ENCODE results near the gene PLSCR3. TPM values are rescaled to one million over a fixed set of nuclear protein-coding genes. Genes with fewer than 3 reads are reported as not detected.

PLSCR3 gene
- 37.4 to 45.9 TPM (median 43.5 TPM) in 5 replicates for total RNA-seq (2022; extraction: Qiagen RNA extraction)

GRCh38 chr17:7394452-7395191, at the start of gene PLSCR3:
TSS of gene PLSCR3 (minus strand) at chr17:7394525. CDS start at chr17:7394110, 415 bp downstream.

DNA sequence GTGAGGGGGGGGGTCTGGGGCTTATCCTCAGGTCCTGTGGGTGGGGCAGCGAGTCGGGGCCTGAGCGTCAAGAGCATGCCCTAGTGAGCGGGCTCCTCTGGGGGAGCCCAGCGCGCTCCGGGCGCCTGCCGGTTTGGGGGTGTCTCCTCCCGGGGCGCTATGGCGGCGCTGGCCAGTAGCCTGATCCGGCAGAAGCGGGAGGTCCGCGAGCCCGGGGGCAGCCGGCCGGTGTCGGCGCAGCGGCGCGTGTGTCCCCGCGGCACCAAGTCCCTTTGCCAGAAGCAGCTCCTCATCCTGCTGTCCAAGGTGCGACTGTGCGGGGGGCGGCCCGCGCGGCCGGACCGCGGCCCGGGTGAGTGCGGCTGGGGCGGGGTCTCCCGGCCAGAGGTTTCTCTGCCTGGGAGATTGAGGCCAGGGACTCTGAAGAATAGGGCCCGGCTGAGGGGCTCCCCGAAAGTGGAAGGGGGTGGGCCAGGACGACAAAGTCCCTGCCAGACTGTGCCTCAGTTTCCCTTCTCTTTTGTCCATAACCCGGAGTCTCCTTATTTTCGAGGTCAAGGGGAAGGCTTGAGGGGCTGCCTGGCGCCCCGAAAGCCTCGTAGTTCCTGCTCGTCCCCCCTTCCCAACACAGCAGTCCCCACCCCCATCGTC, 45.3 kb upstream of the PLSCR3 start, which contains the start of gene FGF11:
Gene FGF11 (plus strand): TSS at position 51 of the 651 bp plus-strand sequence. CDS start 109 bp downstream, at position 160.

GRCh38 chr17:7428557-7428956, 34.2 kb upstream of the PLSCR3 start, which contains the start of gene SPEM3:
TSS of gene SPEM3 (plus strand) at chr17:7428857. CDS start at chr17:7428903, 46 bp downstream.

GRCh38 chr17:7425316-7425715, 31.0 kb upstream of the PLSCR3 start, which contains the start of gene SPEM2:
TSS of gene SPEM2 (plus strand) at chr17:7425616. CDS start at chr17:7425689, 73 bp downstream.

DNA sequence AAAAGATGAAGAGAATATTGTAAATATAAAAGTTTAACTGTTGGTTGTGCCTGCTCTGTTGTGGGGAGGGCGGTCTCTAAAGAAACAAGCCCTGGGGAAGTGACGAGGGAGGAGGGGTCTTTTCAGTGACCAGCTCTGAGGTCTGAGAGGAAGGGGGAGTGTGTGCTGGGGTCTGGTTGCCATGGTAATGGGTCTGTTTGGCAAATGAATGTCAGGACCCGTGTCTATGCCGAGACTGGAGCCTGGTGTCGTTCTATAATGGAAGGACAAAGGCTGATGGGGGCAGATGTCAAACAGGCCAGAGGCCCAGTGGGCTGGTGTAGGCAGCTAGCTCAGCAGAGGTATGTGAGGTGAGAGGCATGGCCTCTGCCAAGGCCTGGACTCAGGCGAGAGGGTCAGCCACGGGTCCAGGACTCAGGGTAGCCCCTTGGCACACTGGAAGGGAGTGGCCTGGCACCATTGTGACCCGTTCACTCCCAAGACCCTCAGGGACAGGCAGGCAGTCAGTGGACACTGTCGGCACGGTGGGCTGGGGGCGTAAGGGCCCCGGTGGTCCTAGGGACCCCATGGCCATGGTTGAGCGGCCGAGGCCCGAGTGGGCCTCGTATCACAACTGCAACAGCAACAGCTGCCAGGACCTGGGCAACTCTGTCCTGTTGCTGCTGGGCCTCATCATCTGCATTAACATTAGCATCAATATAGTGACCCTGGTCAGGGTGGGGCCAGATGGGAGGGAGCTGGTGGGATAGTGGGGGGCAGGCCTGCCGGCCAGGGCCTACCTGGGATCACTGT, 25.7 kb upstream of the PLSCR3 start, which contains the start of gene SPEM1:
Gene SPEM1 (plus strand): TSS at position 506 of the 792 bp plus-strand sequence. CDS start 61 bp downstream, at position 567.

DNA sequence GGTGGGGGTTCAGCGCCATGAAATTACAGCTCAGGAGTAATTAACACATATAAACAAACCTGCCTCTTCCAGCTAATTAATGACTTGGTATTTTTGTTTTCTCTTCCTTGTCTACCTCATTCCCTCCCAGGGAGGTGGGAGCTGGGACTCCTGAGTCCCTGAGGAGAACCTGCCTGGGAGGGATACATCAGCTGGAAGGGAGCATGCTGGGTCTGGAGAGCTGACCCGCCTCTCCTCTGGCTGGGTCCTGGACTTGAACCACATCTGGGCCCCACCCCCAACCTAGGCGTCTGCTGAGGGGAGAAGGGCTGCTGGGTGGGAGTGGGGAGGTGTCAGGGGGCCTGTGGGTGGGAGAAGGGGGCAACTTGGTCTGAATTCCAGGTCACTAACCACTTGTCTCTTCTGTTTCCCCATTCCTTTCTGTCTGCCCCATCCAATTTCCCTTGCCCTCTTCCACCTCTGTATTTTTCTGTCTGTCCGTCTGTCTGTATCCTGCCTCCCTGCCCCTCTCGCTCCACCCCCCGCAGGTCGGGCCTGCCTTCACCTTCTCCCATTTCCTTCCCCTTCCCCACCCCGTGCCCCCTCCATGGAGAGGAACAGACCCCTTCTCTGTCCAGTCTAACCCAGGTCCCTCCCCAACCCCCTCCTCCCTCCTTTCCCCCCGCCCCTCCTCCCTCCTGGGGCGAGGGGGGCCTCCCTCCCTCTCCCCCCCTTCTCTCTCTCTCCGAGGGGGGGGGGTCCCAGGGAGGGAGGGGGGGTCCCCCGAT, 13.3 kb upstream of the PLSCR3 start, which contains the start of gene NLGN2:
Gene NLGN2 (plus strand): TSS at position 361 of the 767 bp plus-strand sequence. CDS start 411 bp downstream, outside the sequence.

DNA sequence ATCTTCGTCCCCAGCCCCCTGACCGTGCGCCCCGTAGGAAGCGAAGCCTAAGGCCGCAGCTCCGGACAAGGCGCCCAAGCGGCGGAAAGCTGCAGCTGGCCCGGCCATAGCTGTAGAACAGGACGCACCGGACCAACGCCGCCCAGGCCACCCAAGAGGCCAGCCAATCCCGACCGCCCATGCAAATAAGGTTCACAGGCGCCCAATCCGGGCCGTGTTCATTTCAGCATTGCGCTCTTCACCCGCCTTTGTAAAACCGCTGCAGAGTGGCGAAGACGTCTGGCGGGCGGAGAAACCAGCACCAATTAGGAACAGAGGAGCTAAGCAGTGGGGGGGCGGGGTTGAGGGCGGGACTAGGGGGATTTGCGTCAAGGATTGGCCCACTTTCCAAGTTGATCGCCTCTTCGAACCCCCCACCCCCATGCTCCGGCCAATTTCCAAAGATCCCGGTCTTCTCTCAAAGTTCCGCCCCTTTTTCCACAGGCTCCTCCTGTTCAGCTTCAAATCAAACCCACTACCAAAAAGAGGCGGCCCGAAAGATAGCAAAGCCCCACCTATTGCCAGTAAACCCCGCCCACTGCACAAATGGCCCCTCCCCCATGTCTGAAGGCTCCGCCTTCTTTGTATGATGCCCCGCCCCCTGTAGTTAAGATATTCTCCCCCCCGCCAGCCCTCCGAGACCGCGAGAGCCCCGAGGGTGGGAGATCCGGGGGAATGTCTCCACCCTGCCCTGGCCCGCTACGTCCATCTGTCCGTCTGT, 9.8 kb upstream of the PLSCR3 start, which contains the start of gene TMEM256:
Gene TMEM256 (minus strand): TSS at position 121 of the 760 bp plus-strand sequence. CDS start 13 bp downstream, at position 108.

GRCh38 chr17:7380855-7381683, 13.3 kb downstream of the PLSCR3 start, which contains the start of gene TNK1:
TSS of gene TNK1 (plus strand) at chr17:7381089. CDS start at chr17:7382927, 1,838 bp downstream.

DNA sequence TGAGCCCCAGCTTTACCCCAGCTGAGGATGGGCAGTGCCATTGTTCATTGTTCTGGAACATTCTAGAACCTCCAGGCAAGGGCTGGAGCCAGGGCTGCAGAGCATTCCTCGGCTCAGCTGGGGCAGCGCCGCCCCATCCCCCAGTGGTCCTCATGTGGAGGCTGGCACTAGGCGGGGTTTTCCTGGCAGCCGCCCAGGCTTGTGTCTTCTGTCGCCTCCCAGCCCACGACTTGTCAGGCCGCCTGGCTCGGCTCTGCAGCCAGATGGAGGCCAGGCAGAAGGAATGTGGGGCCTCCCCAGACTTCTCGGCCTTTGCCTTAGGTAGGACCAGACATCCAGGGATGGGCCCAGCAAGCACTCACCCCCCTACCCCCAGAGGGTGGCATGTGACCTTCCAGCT, 39.3 kb downstream of the PLSCR3 start, which contains the start of gene TMEM95:
Gene TMEM95 (plus strand): TSS at position 104 of the 400 bp plus-strand sequence. CDS start 49 bp downstream, at position 153.

GRCh38 chr17:7351665-7352502, 42.4 kb downstream of the PLSCR3 start, which contains the start of gene KCTD11:
TSS of gene KCTD11 (plus strand) at chr17:7352162.

Other genes starting within 250 kb of the PLSCR3 start
- gene ASGR1, start 215.2 kb downstream of the PLSCR3 start, total RNA-seq (2022; extraction: Qiagen RNA extraction), result 0.59 to 1.4 TPM (median 1.2 TPM) in 5 replicates
- gene DLG4, start 174.7 kb downstream of the PLSCR3 start, total RNA-seq (2022; extraction: Qiagen RNA extraction), result 6.8 to 9.8 TPM (median 8.2 TPM) in 5 replicates
- 308 to 483 TPM (median 455 TPM) in 5 replicates for gene ACADVL, start 174.6 kb downstream of the PLSCR3 start, total RNA-seq (2022; extraction: Qiagen RNA extraction)
- gene DVL2, start 160.0 kb downstream of the PLSCR3 start, total RNA-seq (2022; extraction: Qiagen RNA extraction), result 30.7 to 43.1 TPM (median 40.7 TPM) in 5 replicates
- 82.4 to 100 TPM (median 91.5 TPM) in 5 replicates for gene PHF23, start 155.1 kb downstream of the PLSCR3 start, total RNA-seq (2022; extraction: Qiagen RNA extraction)
- gene GABARAP, start 152.1 kb downstream of the PLSCR3 start, total RNA-seq (2022; extraction: Qiagen RNA extraction), result 645 to 806 TPM (median 682 TPM) in 5 replicates
- 221 to 239 TPM (median 226 TPM) in 5 replicates for gene CTDNEP1, start 142.8 kb downstream of the PLSCR3 start, total RNA-seq (2022; extraction: Qiagen RNA extraction)
- 121 to 141 TPM (median 127 TPM) in 5 replicates for gene ELP5, start 142.3 kb downstream of the PLSCR3 start, total RNA-seq (2022; extraction: Qiagen RNA extraction)
- gene CLDN7, start 132.0 kb downstream of the PLSCR3 start, total RNA-seq (2022; extraction: Qiagen RNA extraction), result 0.84 to 1.2 TPM (median 0.97 TPM) in 5 replicates
- 0.15 to 0.27 TPM (median 0.26 TPM) in 5 replicates for gene SLC2A4, start 112.8 kb downstream of the PLSCR3 start, total RNA-seq (2022; extraction: Qiagen RNA extraction)
- 0.53 to 0.69 TPM (median 0.59 TPM) in 5 replicates for gene YBX2, start 99.9 kb downstream of the PLSCR3 start, total RNA-seq (2022; extraction: Qiagen RNA extraction)
- 1,648 to 1,788 TPM (median 1,697 TPM) in 5 replicates for gene EIF5A, start 86.9 kb downstream of the PLSCR3 start, total RNA-seq (2022; extraction: Qiagen RNA extraction)
- gene GPS2, start 79.2 kb downstream of the PLSCR3 start, total RNA-seq (2022; extraction: Qiagen RNA extraction), result 88.2 to 105 TPM (median 103 TPM) in 5 replicates
- gene NEURL4, start 65.2 kb downstream of the PLSCR3 start, total RNA-seq (2022; extraction: Qiagen RNA extraction), result 22.9 to 38.3 TPM (median 34.9 TPM) in 5 replicates
- gene ACAP1, start 58.0 kb downstream of the PLSCR3 start, total RNA-seq (2022; extraction: Qiagen RNA extraction), result 0.48 to 5.1 TPM (median 4.2 TPM) in 5 replicates
- 11.8 to 15.9 TPM (median 13.7 TPM) in 5 replicates for gene KCTD11, start 42.4 kb downstream of the PLSCR3 start, total RNA-seq (2022; extraction: Qiagen RNA extraction)
- not detected in 5 replicates for gene TMEM95, start 39.4 kb downstream of the PLSCR3 start, total RNA-seq (2022; extraction: Qiagen RNA extraction)
- gene TNK1, start 13.4 kb downstream of the PLSCR3 start, total RNA-seq (2022; extraction: Qiagen RNA extraction), result 1.3 to 2.0 TPM (median 1.7 TPM) in 5 replicates
- 177 to 231 TPM (median 209 TPM) in 5 replicates for gene TMEM256, start 9.6 kb upstream of the PLSCR3 start, total RNA-seq (2022; extraction: Qiagen RNA extraction)
- 12.1 to 21.2 TPM (median 19.3 TPM) in 5 replicates for gene NLGN2, start 13.3 kb upstream of the PLSCR3 start, total RNA-seq (2022; extraction: Qiagen RNA extraction)
- gene SPEM1, start 25.8 kb upstream of the PLSCR3 start, total RNA-seq (2022; extraction: Qiagen RNA extraction), result 0.13 TPM in 1 of 5 replicates, not detected in the others
- 0.05 to 0.10 TPM (median 0.08 TPM) in 4 of 5 replicates, not detected in the other for gene SPEM2, start 31.1 kb upstream of the PLSCR3 start, total RNA-seq (2022; extraction: Qiagen RNA extraction)
- gene SPEM3, start 34.3 kb upstream of the PLSCR3 start, total RNA-seq (2022; extraction: Qiagen RNA extraction), result 0.04 to 0.06 TPM in 2 of 5 replicates, not detected in the others
- gene TMEM102, start 40.9 kb upstream of the PLSCR3 start, total RNA-seq (2022; extraction: Qiagen RNA extraction), result 11.2 to 15.4 TPM (median 13.9 TPM) in 5 replicates
- gene FGF11, start 45.0 kb upstream of the PLSCR3 start, total RNA-seq (2022; extraction: Qiagen RNA extraction), result 0.92 to 1.6 TPM (median 1.4 TPM) in 5 replicates
- gene CHRNB1, start 50.5 kb upstream of the PLSCR3 start, total RNA-seq (2022; extraction: Qiagen RNA extraction), result 5.2 to 9.8 TPM (median 8.8 TPM) in 5 replicates
- gene ZBTB4, start 85.1 kb upstream of the PLSCR3 start, total RNA-seq (2022; extraction: Qiagen RNA extraction), result 19.8 to 26.8 TPM (median 24.2 TPM) in 5 replicates
- gene SLC35G6, start 86.9 kb upstream of the PLSCR3 start, total RNA-seq (2022; extraction: Qiagen RNA extraction), result not detected in 5 replicates
- gene POLR2A, start 89.8 kb upstream of the PLSCR3 start, total RNA-seq (2022; extraction: Qiagen RNA extraction), result 65.7 to 84.9 TPM (median 82.6 TPM) in 5 replicates
- 9.8 to 14.0 TPM (median 12.8 TPM) in 5 replicates for gene TNFSF12, start 154.5 kb upstream of the PLSCR3 start, total RNA-seq (2022; extraction: Qiagen RNA extraction)
- 0.61 to 0.79 TPM (median 0.68 TPM) in 5 replicates for gene TNFSF13, start 164.2 kb upstream of the PLSCR3 start, total RNA-seq (2022; extraction: Qiagen RNA extraction)
- gene SENP3, start 167.4 kb upstream of the PLSCR3 start, total RNA-seq (2022; extraction: Qiagen RNA extraction), result 97.6 to 109 TPM (median 105 TPM) in 5 replicates
- gene CD68, start 185.1 kb upstream of the PLSCR3 start, total RNA-seq (2022; extraction: Qiagen RNA extraction), result 30.8 to 38.1 TPM (median 35.8 TPM) in 5 replicates
- 112 to 141 TPM (median 120 TPM) in 5 replicates for gene MPDU1, start 189.3 kb upstream of the PLSCR3 start, total RNA-seq (2022; extraction: Qiagen RNA extraction)
- 0.33 to 0.44 TPM (median 0.41 TPM) in 4 of 5 replicates, not detected in the other for gene SOX15, start 195.6 kb upstream of the PLSCR3 start, total RNA-seq (2022; extraction: Qiagen RNA extraction)
- 51.9 to 64.2 TPM (median 60.4 TPM) in 5 replicates for gene FXR2, start 220.4 kb upstream of the PLSCR3 start, total RNA-seq (2022; extraction: Qiagen RNA extraction)
- 64.3 to 90.5 TPM (median 85.4 TPM) in 5 replicates for gene SAT2, start 233.3 kb upstream of the PLSCR3 start, total RNA-seq (2022; extraction: Qiagen RNA extraction)
- 0.35 to 1.0 TPM (median 0.66 TPM) in 5 replicates for gene SHBG, start 235.6 kb upstream of the PLSCR3 start, total RNA-seq (2022; extraction: Qiagen RNA extraction)